Esophagus squamous epithelium (tissue), 5 donors: ENCODE measurements around the gene CARD14. TPM values are rescaled to one million over a fixed set of nuclear protein-coding genes. Genes with fewer than 3 reads are reported as not detected.

Experiments used
- DNase-seq: peaks from one replicate; lab custom pipeline; 2025; lab: John Stamatoyannopoulos, UW
- H3K27ac ChIP-seq, 4 donors: fragments of 200-600 bp; sonication (generic); one replicate each; pipeline ENCODE4 v1.5.1; 2016 to 2019; ENCODE audit warnings: mild to moderate bottlenecking in 1 of 4
- H3K27me3 ChIP-seq, 4 donors: fragments of 200-600 bp; sonication (generic); 1 replicate in 3 of 4; 2 replicates in 1 of 4; pipeline versions ENCODE4 v1.5.1 to v1.6.0; 2017 to 2021; ENCODE audit warnings: antibody characterized with exemption in 1 of 4
- H3K36me3 ChIP-seq, 3 donors: fragments of 200-600 bp; sonication (generic); one replicate each; pipeline ENCODE4 v1.5.1; 2016 to 2019
- H3K4me1 ChIP-seq, 3 donors: fragments of 200-600 bp; sonication (generic); one replicate each; pipeline ENCODE4 v1.5.1; 2017 to 2019
- H3K4me3 ChIP-seq, 4 donors: fragments of 200-600 bp; sonication (generic); 1 replicate in 3 of 4; 2 replicates in 1 of 4; pipeline ENCODE4 v1.5.1; 2016 to 2019; ENCODE audit warnings: mild to moderate bottlenecking in 2 of 4, moderate library complexity in 1 of 4
- H3K9me3 ChIP-seq, 3 donors: fragments of 200-600 bp; sonication (generic); one replicate each; pipeline ENCODE4 v1.5.1; 2016 to 2019
- POLR2A ChIP-seq, 4 donors: fragments of 450-650 bp; IDR thresholded peaks; one replicate each; pipeline ENCODE4 v1.6.1; 2017; ENCODE audit warnings: antibody characterized with exemption in 4 of 4, mild to moderate bottlenecking in 4 of 4, moderate library complexity in 3 of 4
- WGBS, 2 donors: methylation state at CpG; one replicate each; pipeline ENCODE4 v1.1.5; 2018; 5-methylcytosine and 5-hydroxymethylcytosine counted together
- intact Hi-C: fragments of 100-400 bp; cut with DNase I; formaldehyde crosslinking; loops from one replicate; pipeline ENCODE4 v1.15.0; 2022
- total RNA-seq, 4 donors: library from RNA; depleted of rRNA; stranded (reverse); fragments of >200 nt; gene quantifications; one replicate each; pipeline ENCODE4 v1.1.0, GENCODE V29; 2016
- TF ChIP-seq, protein P1 (sequence below), 6 experiments: fragments of 450-650 bp in 4 of 6; fragments of 200-600 bp in 2 of 6; sonication (generic) in 2 of 6; IDR thresholded peaks; one replicate each; pipeline ENCODE4 v1.5.1; 2016 to 2019; ENCODE audit warnings: antibody characterized with exemption in 6 of 6, mild to moderate bottlenecking in 4 of 6, moderate library complexity in 4 of 6
- donor health status: DM: yes; HTN: yes; CAD: no.

The CARD14 gene
- total RNA-seq, 4 donors from 2014 or later: 13.0 to 54.3 (median 27.6) TPM

DNA sequence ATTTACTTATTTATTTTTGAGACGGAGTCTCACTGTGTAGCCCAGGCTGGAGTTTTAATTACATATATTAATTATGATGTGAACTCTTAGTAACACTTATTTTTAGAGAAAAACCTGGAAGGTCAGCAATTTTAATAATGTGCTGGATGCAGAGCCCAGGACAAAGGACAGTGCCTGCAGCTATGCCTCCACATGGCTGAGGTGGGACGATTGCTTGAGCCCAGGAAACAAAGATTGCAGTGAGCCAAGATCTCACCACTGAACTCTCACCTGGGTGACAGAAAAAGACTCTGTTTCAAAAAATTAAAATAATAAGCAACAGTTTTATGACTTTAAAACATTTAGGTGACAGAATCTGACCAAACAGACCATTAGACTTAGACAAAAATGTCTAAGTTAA lies 11.0 kb upstream of the CARD14 start:
- H3K9me3 ChIP-seq: peaks cover 0 to 11% (median 11%) of the 10 kb centered on the region in 3 donors
- intact Hi-C loops: no loop called here
- H3K36me3 ChIP-seq: no peaks in the 10 kb centered on the region
- DNase-seq: no peak
- no peaks in the 10 kb centered on the region for H3K4me1 ChIP-seq
- H3K27me3 ChIP-seq: no peaks in the 10 kb centered on the region
- no peak overlapping the region for H3K4me3 ChIP-seq
- 58 to 63% methylated on average over 2 of the region's 2 CpGs for WGBS, 2 donors
- no peak overlapping the region for H3K27ac ChIP-seq
- TF ChIP-seq, protein P1, sequence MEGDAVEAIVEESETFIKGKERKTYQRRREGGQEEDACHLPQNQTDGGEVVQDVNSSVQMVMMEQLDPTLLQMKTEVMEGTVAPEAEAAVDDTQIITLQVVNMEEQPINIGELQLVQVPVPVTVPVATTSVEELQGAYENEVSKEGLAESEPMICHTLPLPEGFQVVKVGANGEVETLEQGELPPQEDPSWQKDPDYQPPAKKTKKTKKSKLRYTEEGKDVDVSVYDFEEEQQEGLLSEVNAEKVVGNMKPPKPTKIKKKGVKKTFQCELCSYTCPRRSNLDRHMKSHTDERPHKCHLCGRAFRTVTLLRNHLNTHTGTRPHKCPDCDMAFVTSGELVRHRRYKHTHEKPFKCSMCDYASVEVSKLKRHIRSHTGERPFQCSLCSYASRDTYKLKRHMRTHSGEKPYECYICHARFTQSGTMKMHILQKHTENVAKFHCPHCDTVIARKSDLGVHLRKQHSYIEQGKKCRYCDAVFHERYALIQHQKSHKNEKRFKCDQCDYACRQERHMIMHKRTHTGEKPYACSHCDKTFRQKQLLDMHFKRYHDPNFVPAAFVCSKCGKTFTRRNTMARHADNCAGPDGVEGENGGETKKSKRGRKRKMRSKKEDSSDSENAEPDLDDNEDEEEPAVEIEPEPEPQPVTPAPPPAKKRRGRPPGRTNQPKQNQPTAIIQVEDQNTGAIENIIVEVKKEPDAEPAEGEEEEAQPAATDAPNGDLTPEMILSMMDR (IDR thresholded peaks at IDR 0.05): no peak
- TF ChIP-seq POLR2A (IDR thresholded peaks at IDR 0.05): no peak

GRCh38 chr17:80160536-80160935 lies 9.3 kb upstream of the CARD14 start:
- WGBS, 2 donors: 56 to 66% methylated on average over 3 of the region's 3 CpGs
- peak overlapping the region in 1 of 4 donors; percentile 17 for H3K27ac ChIP-seq
- no peaks in the 10 kb centered on the region for H3K27me3 ChIP-seq
- H3K9me3 ChIP-seq: peaks cover 0 to 8% (median 5%) of the 10 kb centered on the region in 3 donors
- no peaks in the 10 kb centered on the region for H3K4me1 ChIP-seq
- intact Hi-C loops: no loop called here
- H3K4me3 ChIP-seq: no peak overlapping the region
- no peaks in the 10 kb centered on the region for H3K36me3 ChIP-seq
- no peak for DNase-seq
- TF ChIP-seq, protein P1 (IDR thresholded peaks at IDR 0.05): no peak
- TF ChIP-seq POLR2A (IDR thresholded peaks at IDR 0.05): no peak

GRCh38 chr17:80163336-80163735 lies 6.5 kb upstream of the CARD14 start:
- Histone ChIP-seq H3K27me3 (no peaks in the 10 kb centered on the region), H3K4me3 (no peak overlapping the region), H3K36me3 (no peaks in the 10 kb centered on the region), H3K27ac (no peak overlapping the region), H3K4me1 (peaks cover 0 to 11% (median 0%) of the 10 kb centered on the region in 3 donors), H3K9me3 (no peaks in the 10 kb centered on the region)
- WGBS, 2 donors: 73 to 86% methylated on average over 4 of the region's 4 CpGs
- TF ChIP-seq, protein P1 (IDR thresholded peaks at IDR 0.05): no peak
- TF ChIP-seq POLR2A (IDR thresholded peaks at IDR 0.05): no peak
- intact Hi-C loops: no loop called here
- DNase-seq: no peak

DNA sequence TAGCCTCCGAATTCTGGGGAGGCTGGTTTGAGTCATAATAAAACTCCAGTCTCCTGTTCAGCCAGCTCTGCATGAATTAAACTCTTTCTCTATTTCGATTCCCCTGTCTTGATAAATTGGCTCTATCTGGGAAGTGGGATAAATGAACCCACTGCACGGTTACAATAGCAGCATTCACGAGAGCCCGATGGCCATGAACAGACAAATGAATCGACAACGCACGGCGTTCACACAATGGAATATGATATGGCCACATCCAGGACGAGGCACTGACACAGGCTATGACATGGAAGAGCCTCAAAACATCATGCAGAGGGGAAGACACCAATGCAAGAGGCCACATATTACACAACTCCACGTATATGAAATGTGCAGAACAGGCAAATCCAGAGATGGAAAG lies 5.6 kb upstream of the CARD14 start:
- H3K27me3 ChIP-seq: no peaks in the 10 kb centered on the region
- no peak for DNase-seq
- H3K36me3 ChIP-seq: no peaks in the 10 kb centered on the region
- WGBS, 2 donors: 79 to 90% methylated on average over 11 of the region's 11 CpGs
- intact Hi-C loops: no loop called here
- no peak overlapping the region for H3K27ac ChIP-seq
- H3K4me1 ChIP-seq: peaks cover 0 to 19% (median 0%) of the 10 kb centered on the region in 3 donors
- H3K9me3 ChIP-seq: no peaks in the 10 kb centered on the region
- TF ChIP-seq, protein P1 (IDR thresholded peaks at IDR 0.05): no peak
- no peak for TF ChIP-seq POLR2A (IDR thresholded peaks at IDR 0.05)
- no peak overlapping the region for H3K4me3 ChIP-seq

DNA sequence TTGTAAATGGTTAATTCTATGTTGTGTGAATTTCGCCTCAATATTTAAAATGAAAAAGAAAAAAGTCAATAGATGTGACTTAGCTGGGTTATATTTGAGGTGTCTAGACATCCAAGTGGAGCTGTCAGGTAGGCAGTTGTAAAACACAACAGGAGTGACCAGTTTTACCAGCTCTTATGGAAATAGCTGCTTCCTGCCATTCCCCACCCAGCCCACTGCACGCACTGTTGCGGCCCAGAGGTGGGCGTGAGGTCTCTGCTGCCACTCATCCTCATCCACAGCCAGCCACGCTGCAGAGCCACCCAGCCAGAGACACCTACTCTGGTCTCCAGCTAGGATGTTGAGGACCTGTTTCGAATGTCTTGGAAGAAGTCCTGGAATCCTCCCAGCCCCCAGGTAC lies 3.4 kb upstream of the CARD14 start:
- Histone ChIP-seq H3K4me1 (peaks cover 0 to 33% (median 0%) of the 10 kb centered on the region in 3 donors), H3K9me3 (no peaks in the 10 kb centered on the region), H3K36me3 (no peaks in the 10 kb centered on the region), H3K27me3 (no peaks in the 10 kb centered on the region), H3K4me3 (no peak overlapping the region), H3K27ac (no peak overlapping the region)
- TF ChIP-seq, protein P1 (IDR thresholded peaks at IDR 0.05): peak in 1 of 6 experiments; percentile 15
- no peak for TF ChIP-seq POLR2A (IDR thresholded peaks at IDR 0.05)
- intact Hi-C loops: no loop called here
- 55 to 60% methylated on average over 5 to 6 of the region's 6 CpGs for WGBS, 2 donors
- DNase-seq: no peak
